ENCODE results near the gene SENP2.
"Not testable (repeated sequence)": the region's sequence is repeated elsewhere in the genome, so short reads cannot be mapped to it uniquely, and the experiment has no call there.

The SENP2 gene

DNA sequence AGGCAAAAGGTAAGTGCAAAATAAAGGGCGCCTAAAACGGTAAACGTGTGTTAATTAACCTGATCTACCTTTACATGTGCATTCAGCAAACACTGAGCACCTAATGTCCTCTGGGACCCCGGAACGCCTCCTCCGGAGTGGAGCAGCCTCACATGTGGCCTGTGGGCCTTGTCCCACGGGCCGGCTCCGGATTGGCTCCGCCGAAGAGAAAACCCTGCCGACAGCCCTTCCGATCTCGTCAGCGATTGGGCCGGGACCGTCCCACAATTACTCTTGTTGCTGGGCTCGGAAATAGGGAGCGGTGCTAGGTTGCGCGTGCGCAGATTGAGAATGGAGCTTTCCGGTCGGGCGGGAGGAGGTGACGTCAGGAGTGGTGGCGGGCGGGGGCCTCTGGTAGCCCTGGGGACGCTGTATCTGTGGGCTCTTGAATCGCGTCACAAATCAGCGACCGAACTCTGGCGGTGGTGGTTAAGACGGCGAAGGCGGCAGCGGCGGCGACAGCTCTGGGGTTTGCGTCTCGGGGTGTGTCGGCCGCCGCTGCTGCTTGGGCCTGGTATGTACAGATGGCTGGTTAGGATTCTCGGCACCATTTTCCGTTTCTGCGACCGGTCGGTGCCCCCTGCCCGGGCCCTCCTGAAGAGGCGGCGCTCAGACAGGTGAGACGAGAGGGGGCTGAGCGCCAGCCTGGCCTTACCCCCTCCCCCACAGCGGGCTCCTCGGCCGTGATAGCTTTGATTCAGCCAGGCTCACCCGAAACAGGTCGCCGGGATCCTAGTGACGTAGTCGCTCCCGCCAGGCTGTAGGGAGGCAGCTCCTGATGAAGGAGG, at the start of gene SENP2:
TSS of gene SENP2 (plus strand) at position 437 of the 827 bp plus-strand sequence. CDS start at position 556, 119 bp downstream.
- DNase-seq = peak; percentile 100

DNA sequence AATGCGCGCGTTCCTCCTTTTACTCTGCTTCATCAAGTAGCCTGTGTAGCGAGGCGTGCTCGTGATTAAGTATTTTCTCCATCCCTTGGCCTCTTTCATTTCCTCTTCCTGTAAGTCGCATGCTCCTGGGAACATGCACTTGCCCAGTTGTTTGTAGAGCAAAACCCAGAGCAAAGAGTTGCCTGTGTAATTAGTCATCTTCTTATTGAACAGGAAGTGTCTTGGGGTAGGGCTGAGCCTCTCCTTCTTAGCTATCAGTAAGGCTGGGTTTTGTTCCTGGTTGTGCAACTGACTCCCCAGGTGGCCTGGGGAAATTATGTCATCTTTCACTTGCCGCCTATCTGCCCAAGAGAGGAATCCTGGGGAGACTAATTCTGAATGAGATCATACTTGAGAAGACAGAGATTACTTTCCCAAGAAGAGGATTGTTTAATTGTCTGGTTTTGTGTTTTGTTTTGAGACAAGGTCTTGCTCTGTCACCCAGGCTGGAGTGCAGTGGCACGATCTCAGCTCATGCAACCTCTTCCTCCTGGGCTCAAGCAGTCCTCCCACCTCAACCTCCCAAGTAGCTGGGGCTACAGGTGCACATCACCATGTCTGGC, 48.6 kb upstream of the SENP2 start:
- no peak for DNase-seq

DNA sequence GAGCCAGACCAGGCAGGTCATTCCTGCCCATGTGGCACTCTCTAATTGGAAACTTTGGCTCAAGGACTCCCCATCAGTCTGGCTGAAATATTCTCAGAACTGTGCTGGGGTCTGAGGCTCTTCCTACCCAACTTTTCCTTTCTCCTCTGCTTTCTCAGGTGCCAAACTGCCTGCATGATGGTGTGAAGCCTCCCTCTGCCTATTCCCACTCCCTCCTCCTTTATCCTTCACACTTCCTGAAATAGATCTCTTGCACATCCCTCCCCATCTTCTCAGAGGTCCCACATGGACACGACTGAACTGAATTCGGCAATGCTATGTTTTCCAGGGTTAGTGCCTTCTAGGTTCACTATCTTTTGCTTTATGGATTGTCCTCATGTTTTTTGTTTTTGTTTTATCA, 46.2 kb upstream of the SENP2 start:
- no peak for DNase-seq

DNA sequence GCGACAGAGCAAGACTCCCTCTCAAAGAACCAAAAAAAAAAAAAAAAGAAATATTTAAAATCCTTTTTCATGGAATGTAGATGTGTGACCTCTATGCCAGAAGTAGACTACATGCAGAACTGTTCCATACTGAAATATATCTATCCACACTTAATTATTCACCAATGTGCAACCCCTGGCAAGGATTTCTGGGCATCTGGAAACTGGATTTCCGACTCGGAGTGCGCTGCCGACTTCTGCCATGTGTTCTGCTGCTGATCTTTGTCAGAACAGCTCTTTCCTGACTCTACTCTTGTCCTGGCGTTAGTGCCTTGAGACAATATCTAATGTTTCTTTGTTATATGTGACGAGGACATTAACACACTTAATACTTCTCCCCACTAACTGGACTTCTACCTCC, 45.4 kb upstream of the SENP2 start:
- no peak for DNase-seq

DNA sequence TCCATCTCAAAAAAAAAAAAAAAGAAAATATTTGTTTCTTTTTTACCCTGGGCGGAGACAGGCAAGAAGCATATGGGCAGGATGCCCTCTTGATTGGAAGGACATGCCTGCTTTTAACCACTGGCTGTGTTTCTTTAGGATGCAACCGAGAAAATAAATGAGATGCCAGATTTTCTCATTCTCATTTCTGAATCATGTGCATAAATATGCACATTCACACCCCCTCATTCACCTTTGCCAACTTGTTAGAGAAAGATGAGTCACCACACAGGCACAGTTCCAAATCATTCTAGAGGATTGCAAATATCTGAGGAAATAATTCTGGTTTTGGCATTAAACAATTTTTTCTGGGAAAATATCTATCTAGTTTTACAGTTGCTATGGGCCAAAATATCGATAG, 37.0 kb upstream of the SENP2 start:
- DNase-seq = no peak

DNA sequence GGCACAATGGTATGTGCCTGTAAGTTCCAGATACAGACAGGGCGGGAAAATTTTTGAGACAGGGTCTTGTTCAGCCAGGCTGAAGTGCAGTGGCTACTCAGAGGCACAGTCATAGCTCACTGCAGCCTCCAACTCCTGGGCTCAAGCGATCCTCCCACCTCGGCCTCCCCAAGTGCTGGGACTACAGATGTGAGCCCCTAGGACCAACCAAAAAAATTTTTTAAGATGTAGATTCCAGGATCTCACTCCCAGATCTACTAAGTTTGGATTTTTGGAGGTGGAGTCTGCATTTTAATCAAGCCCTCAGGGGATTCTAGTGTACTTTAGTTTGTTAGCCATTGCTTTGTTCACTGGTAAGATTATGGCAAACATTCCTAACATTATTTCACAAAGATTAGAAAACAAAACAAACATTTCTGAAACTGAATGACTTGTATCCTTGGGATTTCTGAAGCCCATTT, 36.4 kb upstream of the SENP2 start:
- DNase-seq = no peak

DNA sequence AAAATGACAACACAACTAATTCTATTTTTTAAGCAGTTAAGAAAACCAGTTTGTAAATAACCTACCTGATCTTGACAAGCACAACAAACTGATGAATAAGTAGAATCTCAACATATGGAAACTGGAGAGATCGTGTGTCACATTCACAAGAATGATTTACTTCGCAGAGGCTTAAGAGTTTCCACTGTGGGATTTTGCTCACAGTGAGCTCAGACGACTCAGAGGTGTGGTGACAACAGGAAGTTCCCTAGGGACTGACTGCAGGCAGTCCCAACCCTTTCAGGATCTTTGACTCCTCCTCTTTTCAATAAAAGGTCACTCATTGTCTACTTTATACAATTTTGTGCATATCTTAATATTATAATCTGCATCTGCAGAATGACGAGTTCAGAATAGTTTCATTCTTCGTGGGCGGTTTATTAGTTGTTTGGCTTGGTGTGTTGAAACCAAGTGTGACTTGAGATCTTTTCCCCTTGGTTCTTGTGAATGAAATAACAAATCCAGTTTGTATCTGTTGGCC, 33.7 kb upstream of the SENP2 start, which contains the start of gene LIPH:
TSS of gene LIPH (minus strand) at position 231 of the 520 bp plus-strand sequence. CDS start at position 114, 117 bp downstream.
- peak; percentile 1 to 48 for DNase-seq

DNA sequence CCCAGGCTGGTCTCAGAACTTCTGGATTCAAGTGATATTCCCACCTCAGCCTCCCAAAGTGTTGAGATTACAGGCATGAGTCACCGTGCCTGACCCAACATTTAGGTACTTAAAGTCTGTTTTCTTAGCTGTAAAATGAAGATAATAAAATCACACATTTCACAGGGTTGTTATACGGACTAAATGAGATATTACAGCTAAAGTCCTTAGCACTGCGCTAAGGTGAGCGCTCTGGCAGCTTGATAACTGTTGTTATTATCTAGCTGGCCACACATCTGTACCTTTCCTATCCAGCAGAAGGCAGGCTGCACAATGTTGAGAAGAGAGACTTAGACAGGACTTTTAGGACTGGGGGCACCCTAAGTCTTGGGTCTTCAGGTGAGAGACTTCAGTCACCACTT, 31.0 kb upstream of the SENP2 start:
- no peak for DNase-seq

DNA sequence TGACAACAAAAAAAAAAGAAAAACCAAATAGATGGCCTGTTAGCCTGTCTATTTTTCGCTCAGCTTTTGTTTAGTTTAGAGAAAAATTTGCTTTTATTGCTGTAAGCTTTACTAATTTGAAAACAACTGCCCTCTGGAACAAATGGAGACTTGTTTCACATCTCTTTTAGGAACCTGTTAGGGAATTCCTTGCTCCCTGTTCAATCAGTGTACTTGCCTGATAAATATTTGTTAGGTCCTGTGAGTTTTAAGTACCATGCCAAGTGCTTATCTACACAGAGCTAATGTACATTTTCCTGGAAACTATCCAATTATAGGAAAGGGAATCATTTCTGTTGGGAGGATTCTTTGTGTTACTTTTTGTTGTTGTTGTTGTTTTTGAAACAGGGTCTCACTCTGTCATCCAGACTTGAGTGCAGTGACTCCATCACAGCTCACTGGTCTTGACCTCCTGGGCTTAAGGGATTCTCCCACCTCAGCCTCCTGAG, 30.2 kb upstream of the SENP2 start:
- no peak for DNase-seq

DNA sequence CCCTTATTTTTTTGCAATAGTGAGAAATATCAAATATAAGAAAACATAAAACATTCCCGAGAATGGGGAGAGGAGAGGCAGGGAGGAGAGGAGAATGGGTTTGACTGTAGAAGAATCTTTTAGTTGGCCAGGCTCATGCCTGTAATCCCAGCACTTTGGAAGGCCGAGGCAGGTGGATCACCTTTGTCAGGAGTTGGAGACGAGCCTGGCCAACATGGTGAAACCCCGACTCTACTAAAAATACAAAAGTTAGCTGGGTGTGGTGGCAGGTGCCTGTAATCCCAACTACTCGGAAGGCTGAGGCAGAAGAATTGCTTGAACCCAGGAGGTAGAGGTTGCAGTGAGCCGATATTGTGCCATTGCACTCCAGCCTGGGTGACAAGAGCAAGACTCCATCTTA, 29.5 kb upstream of the SENP2 start:
- DNase-seq = not testable (repeated sequence)

DNA sequence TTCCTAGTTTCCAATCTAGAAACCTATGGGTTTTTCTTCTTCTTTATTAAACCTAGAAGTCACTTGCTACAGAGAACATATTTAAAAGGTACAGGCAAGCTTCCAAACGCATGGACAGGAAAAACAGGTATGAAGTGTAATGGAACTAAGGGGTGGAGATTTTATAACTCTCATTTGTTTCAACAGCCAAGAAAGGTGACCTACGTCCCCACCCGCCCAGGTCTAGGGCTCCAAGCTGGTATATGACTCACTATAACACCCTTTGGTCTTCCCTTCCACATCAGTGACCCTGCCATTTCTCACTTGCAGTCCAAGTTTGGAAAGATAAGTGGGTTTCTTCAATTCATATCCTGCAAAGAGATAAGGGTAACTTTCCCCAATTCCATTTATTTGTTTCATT, 27.7 kb upstream of the SENP2 start:
- DNase-seq = no peak

DNA sequence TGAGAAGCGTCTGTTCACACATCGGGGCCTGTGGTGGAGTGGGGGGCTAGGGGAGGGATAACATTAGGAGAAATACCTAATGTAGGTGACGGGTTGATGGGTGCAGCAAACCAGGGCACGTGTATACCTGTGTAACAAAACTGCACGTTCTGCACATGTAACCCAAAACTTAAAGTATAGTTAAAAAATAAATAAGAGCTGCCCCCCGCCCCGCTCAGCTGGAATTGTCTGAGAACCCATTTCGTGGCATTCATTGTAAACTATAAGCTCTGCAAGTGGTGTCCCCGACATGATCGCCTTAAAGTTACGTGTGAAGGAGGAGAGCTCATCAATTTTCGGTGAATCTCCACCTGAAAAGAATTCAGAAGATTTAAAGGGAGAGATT, 26.4 kb upstream of the SENP2 start:
- DNase-seq = no peak

DNA sequence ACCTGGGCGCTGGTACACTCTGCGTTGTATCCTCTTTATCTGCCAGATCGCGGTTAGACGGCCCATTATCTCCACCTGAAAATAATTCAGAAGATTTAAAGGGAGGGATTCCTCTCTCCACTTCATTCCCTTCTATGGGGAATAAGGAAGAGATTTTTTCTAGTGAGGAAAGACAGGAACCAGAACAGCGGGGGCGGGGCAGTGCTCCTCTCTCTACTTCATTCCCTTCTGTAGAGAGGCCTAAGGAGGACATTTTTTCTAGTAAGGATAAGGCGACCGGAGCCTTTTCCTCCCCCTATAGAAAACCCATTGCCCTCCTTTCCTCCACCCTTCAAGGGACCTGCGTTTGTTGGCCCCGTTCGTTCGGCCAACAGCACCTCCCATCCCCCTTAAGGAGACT, 25.4 kb upstream of the SENP2 start:
- no peak for DNase-seq

DNA sequence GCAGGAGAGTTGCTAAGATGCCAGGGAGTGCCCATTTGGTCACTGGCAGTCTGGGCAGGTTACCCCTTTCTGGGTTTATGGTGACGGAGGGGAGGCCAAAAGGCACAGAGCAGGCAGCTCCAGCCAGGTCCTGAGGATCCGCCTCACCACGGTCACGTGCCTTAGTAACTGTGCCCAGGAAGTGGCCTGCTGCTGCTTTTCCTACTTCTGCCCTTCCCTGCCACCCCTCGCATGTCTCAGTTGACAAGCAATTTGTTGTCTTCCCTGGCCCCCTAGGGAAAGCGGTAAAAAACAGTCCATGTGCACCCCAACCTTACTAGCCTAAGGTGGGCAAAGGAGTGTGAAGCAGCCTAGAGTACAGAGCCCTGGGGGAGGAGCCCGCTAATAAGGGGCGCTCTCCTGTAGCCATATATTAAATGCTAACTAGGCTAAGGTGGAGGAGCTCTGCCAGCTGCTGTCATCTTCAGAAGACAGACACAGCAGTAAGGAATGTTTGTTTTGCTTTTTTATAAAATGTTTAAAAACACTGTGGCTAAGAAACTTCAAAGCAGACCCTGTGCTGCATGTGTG, 24.6 kb upstream of the SENP2 start:
- peak; percentile 29 to 54 for DNase-seq

DNA sequence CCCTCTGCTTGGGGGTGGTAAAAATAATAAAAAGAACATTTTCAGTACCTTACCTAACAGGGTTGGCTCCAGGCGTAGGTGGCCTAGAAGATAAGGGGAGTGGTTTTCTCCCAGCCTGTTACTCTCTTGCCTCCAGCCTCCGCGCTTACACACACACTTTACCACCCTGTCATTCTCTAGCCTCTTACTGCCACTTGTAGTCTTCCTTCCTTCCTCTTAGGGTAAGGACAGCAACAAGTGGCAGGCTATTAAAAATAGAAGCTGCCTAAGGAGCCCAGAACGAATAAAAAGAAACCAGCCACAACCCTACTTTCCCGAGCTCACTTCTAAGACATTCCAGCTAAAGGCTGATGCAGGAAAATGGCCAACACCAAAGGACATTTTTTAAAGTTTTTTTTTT, 24.1 kb upstream of the SENP2 start:
- peak; percentile 24 to 47 for DNase-seq

DNA sequence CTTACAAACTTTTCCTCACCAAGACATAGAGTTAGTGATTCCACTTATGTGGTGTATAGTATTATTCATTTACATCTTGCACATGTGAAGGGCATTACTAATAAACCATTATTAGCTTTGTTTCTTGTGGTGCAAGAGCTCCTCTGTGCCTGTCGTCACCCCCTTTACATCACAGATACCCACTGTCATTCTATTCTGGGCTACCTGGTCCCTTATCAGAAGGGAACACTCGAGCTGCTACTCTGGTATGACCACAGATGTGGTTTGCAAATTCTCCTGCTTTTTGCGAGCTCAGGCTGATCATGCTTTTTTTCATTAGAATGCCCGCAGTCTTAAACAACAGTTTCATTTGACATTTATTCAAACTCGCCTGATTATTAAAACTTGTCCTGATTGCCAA, 13.9 kb upstream of the SENP2 start:
- DNase-seq = no peak

DNA sequence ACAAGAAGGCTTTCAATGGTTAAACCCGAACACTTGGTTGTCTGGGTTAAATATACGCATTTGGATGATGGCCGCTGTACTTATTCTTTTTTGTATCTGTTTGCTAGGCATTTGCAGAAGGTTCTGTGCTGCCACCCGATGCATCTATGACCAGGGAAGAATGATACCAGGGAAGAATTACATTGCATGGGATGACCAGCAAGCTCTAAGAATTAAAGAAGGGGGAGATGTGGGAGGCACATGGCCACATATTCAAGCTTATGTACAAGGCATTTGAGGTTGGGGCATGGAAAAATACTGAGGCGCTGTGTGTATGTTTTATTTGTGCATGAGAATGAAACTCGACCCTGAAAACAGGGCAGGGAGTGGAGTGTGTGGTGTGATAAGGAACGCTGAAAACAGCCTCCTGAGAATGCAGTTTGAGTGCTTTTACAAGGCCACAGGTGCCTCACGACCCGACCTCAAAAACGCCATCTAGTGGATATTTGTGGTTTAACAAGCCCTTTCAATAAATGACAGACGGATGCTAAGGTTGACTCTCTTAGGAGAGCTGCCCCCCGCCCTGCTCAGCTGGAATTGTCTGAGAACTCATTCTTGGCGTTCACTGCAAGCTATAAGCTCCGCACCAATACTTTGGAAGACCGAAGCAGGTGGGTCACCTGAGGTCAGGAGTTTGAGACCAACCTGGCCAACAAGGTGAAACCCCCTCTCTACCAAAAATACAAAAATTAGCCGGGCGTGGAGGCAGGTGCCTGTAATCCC, 10.8 kb upstream of the SENP2 start:
- peak; percentile 88 to 93 for DNase-seq

DNA sequence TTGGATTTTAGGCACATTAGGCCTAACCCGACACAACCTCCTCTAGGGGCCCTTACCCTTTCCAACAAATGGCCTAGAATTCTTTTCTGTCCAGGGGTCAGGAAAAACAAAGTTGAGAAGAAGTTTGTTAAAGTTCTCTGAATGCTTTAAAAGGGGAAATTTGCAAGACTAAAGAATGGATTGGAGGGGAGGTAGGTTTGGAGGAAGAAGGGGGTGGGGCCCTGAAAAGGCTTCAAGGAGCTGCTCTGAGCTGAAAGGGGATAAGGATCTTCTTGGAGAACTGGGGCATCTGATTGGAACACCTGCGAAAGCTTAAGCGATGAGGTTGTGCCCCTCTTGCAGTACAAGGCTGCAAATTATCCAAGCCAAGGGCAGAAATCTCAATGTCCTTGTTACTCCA, 3.9 kb upstream of the SENP2 start:
- no peak for DNase-seq

DNA sequence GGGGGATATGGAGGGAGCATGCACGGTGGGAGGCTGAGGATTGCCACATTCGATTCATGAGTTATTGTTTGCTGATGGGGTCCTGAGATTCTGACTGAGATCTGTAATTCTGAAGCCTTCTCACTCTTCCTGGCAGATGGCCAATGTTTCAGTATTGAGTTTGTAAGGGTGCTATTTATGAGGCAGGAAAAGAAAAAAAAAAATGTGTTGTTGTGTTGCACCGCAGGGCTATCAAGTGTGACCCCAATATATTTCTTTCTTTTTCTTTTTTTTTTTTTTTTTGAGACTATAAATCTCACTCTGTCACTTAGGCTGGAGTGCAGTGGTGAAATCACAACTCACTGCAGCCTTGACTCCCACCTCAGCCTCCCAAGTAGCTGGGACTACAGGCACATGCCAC, 3.2 kb upstream of the SENP2 start:
- no peak for DNase-seq

DNA sequence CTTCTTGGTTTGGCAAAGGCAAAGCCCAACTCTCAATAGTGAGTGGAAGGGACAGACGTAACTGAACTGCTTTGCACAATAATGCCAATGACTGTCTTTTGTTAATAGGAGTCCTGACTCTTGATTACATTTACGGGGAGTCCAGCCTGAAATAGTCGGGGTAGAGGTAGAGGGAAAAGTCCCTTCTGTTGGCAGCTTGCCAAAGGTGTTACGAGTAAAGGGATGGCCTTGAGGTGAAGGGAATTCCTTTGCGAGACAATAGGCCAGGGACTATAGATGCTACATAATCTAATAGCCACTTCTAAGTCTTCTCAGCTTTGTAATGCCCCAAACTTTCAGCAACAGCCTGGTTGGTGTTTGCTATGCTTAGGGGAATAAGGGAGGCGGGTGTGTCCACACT, 2.2 kb upstream of the SENP2 start:
- no peak for DNase-seq

DNA sequence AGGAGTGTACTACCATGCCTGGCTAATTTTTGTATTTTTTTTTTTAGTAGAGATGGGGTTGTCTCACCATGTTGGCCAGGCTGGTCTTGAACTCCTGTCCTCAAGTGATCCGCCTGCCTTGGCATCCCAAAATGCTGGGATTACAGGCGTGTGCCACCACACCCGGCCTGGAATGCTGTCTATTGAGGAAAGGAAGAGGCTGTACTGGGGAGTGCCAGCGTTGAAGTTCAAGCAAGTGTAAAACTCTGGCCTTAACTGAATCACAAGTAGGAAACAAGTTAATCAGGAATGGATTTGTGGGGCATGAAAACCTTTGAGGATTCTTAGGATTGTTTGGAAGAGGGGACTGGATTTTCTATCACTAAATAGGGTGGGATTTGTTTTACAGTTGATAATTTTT, 1.4 kb upstream of the SENP2 start:
- DNase-seq = no peak

DNA sequence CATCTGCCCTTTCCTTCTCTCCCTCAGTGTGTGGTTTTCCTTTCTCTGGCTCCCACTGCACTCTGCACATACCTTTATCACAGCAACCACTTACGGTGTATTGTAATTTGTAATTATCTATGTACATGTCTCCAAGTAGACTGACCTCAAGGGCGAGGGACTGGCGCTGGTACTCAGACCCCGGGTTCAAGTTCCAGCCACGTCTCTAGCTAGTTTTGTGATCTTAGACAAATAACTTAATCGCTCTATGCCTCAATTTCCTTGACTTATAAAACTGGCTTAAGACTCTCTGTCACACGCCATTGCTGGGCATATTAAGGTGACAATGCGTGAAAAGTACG, 607 bp upstream of the SENP2 start:
- no peak for DNase-seq

DNA sequence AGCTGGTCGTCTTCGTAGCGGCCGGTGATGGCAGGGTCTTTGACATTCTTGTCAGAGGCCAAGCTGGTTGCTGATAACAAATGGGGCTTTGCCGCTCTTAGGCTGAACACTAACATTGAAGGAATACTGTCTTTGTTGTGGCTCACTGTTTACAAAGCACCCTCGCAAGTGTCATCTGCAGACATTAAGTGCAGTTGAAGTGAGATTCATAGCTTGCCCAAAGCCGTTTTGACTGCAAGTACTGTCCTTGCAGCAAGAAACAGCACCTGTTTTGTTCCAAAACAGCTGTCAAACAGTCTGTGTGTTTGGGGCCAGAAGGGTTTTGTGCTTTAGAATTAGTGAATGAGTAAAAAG, 568 bp downstream of the SENP2 start:
- peak; percentile 61 to 73 for DNase-seq
